Gastrocnemius medialis (tissue), 4 donors: Measurements from ENCODE around the gene BICDL1.

Source experiments
- POLR2A ChIP-seq, 2 donors: fragments of 450-650 bp; IDR thresholded peaks; one replicate each; pipeline ENCODE4 v1.6.1; 2017; ENCODE audit warnings: antibody characterized with exemption in 2 of 2, mild to moderate bottlenecking in 2 of 2, moderate library complexity in 2 of 2
- TF ChIP-seq, protein P1 (sequence below), 5 experiments: fragments of 450-650 bp in 3 of 5; fragments of 200-600 bp in 2 of 5; sonication (generic) in 2 of 5; IDR thresholded peaks in 4 of 5; conservative IDR thresholded peaks in 1 of 5; 1 replicate in 4 of 5; 2 replicates in 1 of 5; pipeline ENCODE4 v1.5.1; 2016 to 2019; ENCODE audit warnings: antibody characterized with exemption in 5 of 5, mild to moderate bottlenecking in 3 of 5, moderate library complexity in 3 of 5

DNA sequence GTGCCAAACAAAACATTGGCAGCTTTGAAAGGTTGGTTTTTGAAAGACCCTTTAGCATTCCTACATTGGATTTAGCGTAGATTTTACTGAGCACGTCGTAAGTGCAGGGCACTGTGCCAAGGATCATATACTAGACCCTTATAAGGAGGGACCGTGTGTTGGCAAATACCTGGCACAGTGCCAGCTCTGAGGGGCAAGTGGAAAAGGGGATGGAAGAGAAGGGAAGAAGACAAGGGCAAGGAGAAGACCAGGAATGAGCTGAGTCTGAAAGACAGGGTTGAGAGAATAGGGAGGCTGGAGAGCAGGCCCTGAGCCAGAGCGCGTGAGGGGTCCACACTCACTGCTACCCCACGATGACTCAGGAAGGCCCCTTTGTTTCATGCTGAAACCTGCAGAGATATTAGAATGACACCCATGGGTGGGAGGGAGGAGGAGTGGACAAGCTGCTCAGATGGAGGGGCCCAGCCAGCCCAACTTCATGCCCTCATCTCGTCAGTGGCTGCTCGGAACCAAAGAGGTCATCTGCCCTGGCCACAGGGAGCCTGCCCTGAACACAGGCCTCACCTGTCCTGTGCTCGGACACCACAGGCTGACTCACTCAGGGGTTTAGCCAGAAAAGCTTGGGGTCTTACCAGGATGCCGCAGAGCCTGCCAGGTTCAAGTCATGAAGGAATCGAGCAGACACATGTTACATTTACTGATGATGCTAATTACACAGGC, 102.5 kb downstream of the BICDL1 start:
- TF ChIP-seq, protein P1, sequence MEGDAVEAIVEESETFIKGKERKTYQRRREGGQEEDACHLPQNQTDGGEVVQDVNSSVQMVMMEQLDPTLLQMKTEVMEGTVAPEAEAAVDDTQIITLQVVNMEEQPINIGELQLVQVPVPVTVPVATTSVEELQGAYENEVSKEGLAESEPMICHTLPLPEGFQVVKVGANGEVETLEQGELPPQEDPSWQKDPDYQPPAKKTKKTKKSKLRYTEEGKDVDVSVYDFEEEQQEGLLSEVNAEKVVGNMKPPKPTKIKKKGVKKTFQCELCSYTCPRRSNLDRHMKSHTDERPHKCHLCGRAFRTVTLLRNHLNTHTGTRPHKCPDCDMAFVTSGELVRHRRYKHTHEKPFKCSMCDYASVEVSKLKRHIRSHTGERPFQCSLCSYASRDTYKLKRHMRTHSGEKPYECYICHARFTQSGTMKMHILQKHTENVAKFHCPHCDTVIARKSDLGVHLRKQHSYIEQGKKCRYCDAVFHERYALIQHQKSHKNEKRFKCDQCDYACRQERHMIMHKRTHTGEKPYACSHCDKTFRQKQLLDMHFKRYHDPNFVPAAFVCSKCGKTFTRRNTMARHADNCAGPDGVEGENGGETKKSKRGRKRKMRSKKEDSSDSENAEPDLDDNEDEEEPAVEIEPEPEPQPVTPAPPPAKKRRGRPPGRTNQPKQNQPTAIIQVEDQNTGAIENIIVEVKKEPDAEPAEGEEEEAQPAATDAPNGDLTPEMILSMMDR (IDR thresholded peaks at IDR 0.05 in 4 of 5, conservative IDR thresholded peaks at IDR 0.05 in 1 of 5): no peak
- TF ChIP-seq POLR2A (IDR thresholded peaks at IDR 0.05): no peak
